ENCODE data around the gene HORMAD2.

DNA sequence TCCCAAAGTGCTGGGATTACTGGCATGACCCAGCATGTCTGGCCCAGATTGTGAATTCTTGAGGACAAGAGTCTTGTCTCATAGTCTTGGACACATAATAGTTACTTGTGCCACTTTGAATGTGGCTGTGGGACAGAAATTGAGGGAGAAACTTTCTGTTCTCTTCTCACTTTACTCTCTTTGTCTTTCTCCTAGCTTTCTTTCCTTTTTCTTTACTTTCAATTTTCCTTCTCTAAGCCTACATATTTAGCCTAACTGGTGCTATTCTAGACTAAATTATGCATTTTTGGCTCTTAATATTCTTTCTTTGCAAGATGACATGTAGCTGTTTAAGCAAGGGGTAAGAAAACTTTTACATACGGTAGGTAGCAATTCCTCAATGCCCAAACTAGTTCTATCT, 33.2 kb downstream of the HORMAD2 start:
- TF ChIP-seq, protein P1, sequence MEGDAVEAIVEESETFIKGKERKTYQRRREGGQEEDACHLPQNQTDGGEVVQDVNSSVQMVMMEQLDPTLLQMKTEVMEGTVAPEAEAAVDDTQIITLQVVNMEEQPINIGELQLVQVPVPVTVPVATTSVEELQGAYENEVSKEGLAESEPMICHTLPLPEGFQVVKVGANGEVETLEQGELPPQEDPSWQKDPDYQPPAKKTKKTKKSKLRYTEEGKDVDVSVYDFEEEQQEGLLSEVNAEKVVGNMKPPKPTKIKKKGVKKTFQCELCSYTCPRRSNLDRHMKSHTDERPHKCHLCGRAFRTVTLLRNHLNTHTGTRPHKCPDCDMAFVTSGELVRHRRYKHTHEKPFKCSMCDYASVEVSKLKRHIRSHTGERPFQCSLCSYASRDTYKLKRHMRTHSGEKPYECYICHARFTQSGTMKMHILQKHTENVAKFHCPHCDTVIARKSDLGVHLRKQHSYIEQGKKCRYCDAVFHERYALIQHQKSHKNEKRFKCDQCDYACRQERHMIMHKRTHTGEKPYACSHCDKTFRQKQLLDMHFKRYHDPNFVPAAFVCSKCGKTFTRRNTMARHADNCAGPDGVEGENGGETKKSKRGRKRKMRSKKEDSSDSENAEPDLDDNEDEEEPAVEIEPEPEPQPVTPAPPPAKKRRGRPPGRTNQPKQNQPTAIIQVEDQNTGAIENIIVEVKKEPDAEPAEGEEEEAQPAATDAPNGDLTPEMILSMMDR (IDR thresholded peaks at IDR 0.05; ENCODE audit: low read depth, low read length), result no peak
- TF ChIP-seq MAX (IDR thresholded peaks at IDR 0.05; ENCODE audit: low read depth, low read length) (no peak), POLR2A (IDR thresholded peaks at IDR 0.05; ENCODE audit: extremely low read depth, insufficient read length) (no peak)

Data from NB4 (cell line).